A673 (cell line): ENCODE measurements around the gene RGS3. TPM values are rescaled to one million over a fixed set of nuclear protein-coding genes. Genes with fewer than 3 reads are reported as not detected.

Source experiments
- BruUV-seq: library from RNA; stranded (reverse); fragments of 400-500 nt; replicated peaks from 2 replicates; lab custom pipeline; 2021; lab: Mats Ljungman, UMichigan
- CTCF ChIA-PET: fragments of 300-600 bp; sonication (Branson Sonifier 250); formaldehyde crosslinking; loops from one replicate; lab custom pipeline; 2022; ENCODE audit warnings: antibody characterized with exemption; lab: Charles Lee
- POLR2A ChIA-PET: fragments of 300-600 bp; sonication (Branson Sonifier 250); formaldehyde crosslinking; loops from one replicate; lab custom pipeline; 2022; ENCODE audit warnings: antibody characterized with exemption; ENCODE audit not compliant: low non-redundant PET; lab: Charles Lee
- DNase-seq: peaks from one replicate; pipeline ENCODE4 v3.0.0-alpha.2; 2015; ENCODE audit warnings: low spot score
- H3K27ac ChIP-seq: fragments of 200-600 bp; sonication (generic); 2 replicates; pipeline ENCODE4 v1.5.1; 2016; ENCODE audit warnings: mixed run types, low read depth, mild to moderate bottlenecking, mixed read lengths, antibody characterized with exemption, low read length; ENCODE audit not compliant: poor library complexity, severe bottlenecking
- H3K27me3 ChIP-seq: fragments of 200-600 bp; sonication (generic); replicated peaks from 2 replicates; pipeline ENCODE4 v1.6.1; 2017; ENCODE audit warnings: mixed run types, low read depth, mild to moderate bottlenecking, mixed read lengths, antibody characterized with exemption, low read length; ENCODE audit not compliant: insufficient read depth, poor library complexity
- H3K36me3 ChIP-seq: fragments of 200-600 bp; sonication (generic); 2 replicates; pipeline ENCODE4 v1.6.1; 2016; ENCODE audit warnings: mixed run types, mild to moderate bottlenecking, mixed read lengths, antibody characterized with exemption, low read length; ENCODE audit not compliant: insufficient read depth, poor library complexity, severe bottlenecking
- H3K4me1 ChIP-seq: fragments of 200-600 bp; sonication (generic); 2 replicates; pipeline ENCODE4 v1.6.1; 2017; ENCODE audit warnings: mixed run types, mild to moderate bottlenecking, mixed read lengths, antibody characterized with exemption, low read length; ENCODE audit not compliant: insufficient read depth, poor library complexity, severe bottlenecking
- H3K4me3 ChIP-seq: fragments of 200-600 bp; sonication (generic); 2 replicates; pipeline ENCODE4 v1.5.1; 2016; ENCODE audit warnings: low read depth, mixed run types, mild to moderate bottlenecking, mixed read lengths, low read length; ENCODE audit not compliant: poor library complexity, severe bottlenecking
- H3K9me3 ChIP-seq: fragments of 200-600 bp; sonication (generic); 2 replicates; pipeline ENCODE4 v1.6.1; 2016; ENCODE audit warnings: mixed run types, low read depth, mild to moderate bottlenecking, mixed read lengths, antibody characterized with exemption, low read length; ENCODE audit not compliant: poor library complexity, severe bottlenecking
- EZH2 ChIP-seq: fragments of 200-600 bp; sonication (generic); IDR thresholded peaks from 2 replicates; pipeline ENCODE4 v1.6.1; 2017; ENCODE audit warnings: borderline replicate concordance, low read depth, mild to moderate bottlenecking, mixed read lengths, antibody characterized with exemption, low read length; ENCODE audit not compliant: poor library complexity, severe bottlenecking
- intact Hi-C: fragments of 100-400 bp; cut with micrococcal nuclease; formaldehyde crosslinking; loops from one replicate; pipeline ENCODE4 v1.10.0; 2022; ENCODE audit not compliant: unreplicated experiment
- total RNA-seq: library from RNA; stranded (reverse); gene quantifications from 2 replicates; pipeline ENCODE4 v1.2.3, GENCODE V29; 2021
- TF ChIP-seq, protein P1 (sequence below): fragments of 300-800, 200-600 bp; sonication (generic); conservative IDR thresholded peaks from 2 replicates; pipeline ENCODE4 v1.5.1; 2017; ENCODE audit warnings: low read depth, mild to moderate bottlenecking, antibody characterized with exemption, low read length, moderate library complexity, mixed read lengths

Gene RGS3
- total RNA-seq, 1 experiment from 2014 or later = 19.2 TPM

GRCh38 chr9:113461943-113462342 is 1.6 kb upstream of the RGS3 start:
- intact Hi-C loops = loop anchor here (10.0 kb wide), 1 partner anchor 103 kb away; no protein-coding TSS in a partner anchor
- H3K9me3 ChIP-seq = peaks cover under 1% of the 10 kb centered on the region
- no peaks in the 10 kb centered on the region for H3K4me1 ChIP-seq
- POLR2A ChIA-PET = no interaction called here
- H3K4me3 ChIP-seq = no peak overlapping the region
- no peaks in the 10 kb centered on the region for H3K36me3 ChIP-seq
- TF ChIP-seq, protein P1, sequence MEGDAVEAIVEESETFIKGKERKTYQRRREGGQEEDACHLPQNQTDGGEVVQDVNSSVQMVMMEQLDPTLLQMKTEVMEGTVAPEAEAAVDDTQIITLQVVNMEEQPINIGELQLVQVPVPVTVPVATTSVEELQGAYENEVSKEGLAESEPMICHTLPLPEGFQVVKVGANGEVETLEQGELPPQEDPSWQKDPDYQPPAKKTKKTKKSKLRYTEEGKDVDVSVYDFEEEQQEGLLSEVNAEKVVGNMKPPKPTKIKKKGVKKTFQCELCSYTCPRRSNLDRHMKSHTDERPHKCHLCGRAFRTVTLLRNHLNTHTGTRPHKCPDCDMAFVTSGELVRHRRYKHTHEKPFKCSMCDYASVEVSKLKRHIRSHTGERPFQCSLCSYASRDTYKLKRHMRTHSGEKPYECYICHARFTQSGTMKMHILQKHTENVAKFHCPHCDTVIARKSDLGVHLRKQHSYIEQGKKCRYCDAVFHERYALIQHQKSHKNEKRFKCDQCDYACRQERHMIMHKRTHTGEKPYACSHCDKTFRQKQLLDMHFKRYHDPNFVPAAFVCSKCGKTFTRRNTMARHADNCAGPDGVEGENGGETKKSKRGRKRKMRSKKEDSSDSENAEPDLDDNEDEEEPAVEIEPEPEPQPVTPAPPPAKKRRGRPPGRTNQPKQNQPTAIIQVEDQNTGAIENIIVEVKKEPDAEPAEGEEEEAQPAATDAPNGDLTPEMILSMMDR = no peak
- no peak for TF ChIP-seq EZH2
- no peak overlapping the region for H3K27ac ChIP-seq
- CTCF ChIA-PET = no interaction called here
- BruUV-seq = no TSS peak
- DNase-seq = no peak
- no peaks in the 10 kb centered on the region for H3K27me3 ChIP-seq

DNA sequence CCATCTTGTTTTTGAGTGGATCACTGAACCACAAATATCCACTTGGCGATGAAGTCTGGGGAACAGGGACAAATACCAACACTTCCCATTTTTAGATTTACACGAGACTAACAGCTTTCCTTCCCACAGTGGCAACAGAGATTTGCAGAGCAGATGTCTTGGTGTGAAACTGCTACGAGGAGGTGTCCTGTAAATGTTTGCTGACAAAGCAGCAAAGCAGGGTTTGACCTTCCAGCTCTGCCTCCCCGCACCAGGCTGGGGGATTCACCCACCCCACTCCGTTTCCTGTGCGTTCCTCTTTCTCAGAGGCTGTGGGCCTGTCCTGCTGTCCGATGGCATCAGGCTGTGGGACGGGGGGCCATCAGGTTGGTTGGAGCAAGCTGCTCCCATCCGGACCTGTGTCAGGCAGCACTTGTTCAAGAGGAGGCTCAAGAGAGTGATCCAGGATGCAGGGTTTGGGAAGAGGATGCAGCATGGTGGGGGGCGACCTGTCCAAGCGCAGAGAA is 693 bp upstream of the RGS3 start:
- ChIA-PET CTCF (no interaction called here), POLR2A (no interaction called here)
- BruUV-seq = no TSS peak
- H3K4me1 ChIP-seq = no peaks in the 10 kb centered on the region
- peak overlapping the region; percentile 58 for H3K4me3 ChIP-seq
- H3K9me3 ChIP-seq = peaks cover 8% of the 10 kb centered on the region
- intact Hi-C loops = loop anchor here (10.0 kb wide), 1 partner anchor 102 kb away; no protein-coding TSS in a partner anchor
- H3K27ac ChIP-seq = no peak overlapping the region
- no peaks in the 10 kb centered on the region for H3K36me3 ChIP-seq
- no peaks in the 10 kb centered on the region for H3K27me3 ChIP-seq
- TF ChIP-seq, protein P1 = no peak
- TF ChIP-seq EZH2 = no peak
- DNase-seq = no peak

DNA sequence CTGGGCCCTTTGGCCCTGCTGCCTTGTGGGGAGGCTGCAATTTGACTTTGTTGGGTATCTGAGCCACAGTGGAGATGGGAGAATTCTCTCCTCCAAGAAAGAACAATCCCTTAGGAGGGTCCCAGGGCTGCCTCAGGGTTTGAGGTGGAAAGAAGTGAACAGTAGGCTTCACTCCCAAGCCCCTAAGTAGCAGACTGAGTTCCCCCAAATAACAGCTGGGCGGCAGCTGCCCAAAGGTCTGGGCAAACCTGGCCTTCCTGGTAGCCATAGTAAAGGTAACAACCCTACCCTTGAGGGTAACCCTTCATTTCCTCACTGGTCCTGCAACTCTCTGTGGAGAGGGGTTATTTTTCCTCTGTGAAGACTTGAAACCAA is 746 bp downstream of the RGS3 start:
- DNase-seq = no peak
- BruUV-seq = no TSS peak
- Histone ChIP-seq H3K27ac (no peak overlapping the region), H3K36me3 (no peaks in the 10 kb centered on the region), H3K9me3 (peaks cover 8% of the 10 kb centered on the region), H3K4me1 (no peaks in the 10 kb centered on the region), H3K27me3 (no peaks in the 10 kb centered on the region), H3K4me3 (peak overlapping the region; percentile 58)
- ChIA-PET POLR2A (no interaction called here), CTCF (no interaction called here)
- TF ChIP-seq EZH2 = no peak
- TF ChIP-seq, protein P1 = no peak
- intact Hi-C loops = loop anchor here (10.0 kb wide), 1 partner anchor 101 kb away; no protein-coding TSS in a partner anchor
